ENCODE measurements around the gene CCDC91.
"Not testable (repeated sequence)": the region's sequence is repeated elsewhere in the genome, so short reads cannot be mapped to it uniquely, and the experiment has no call there.

- TF ChIP-seq CTCF (IDR thresholded peaks at IDR 0.05); SP1 (CRISPR knock-in tag; conservative IDR thresholded peaks at IDR 0.05); CREM (CRISPR knock-in tag; IDR thresholded peaks at IDR 0.05); IRF1 (CRISPR knock-in tag; IDR thresholded peaks at IDR 0.05); IRF2 (CRISPR knock-in tag; IDR thresholded peaks at IDR 0.05; ENCODE audit: borderline replicate concordance, low read depth); JUN (CRISPR knock-in tag; IDR thresholded peaks at IDR 0.05); TEAD4 (CRISPR knock-in tag; IDR thresholded peaks at IDR 0.05); E2F5 (CRISPR knock-in tag; IDR thresholded peaks at IDR 0.05); MAX (CRISPR knock-in tag; IDR thresholded peaks at IDR 0.05); NFE2L1 (CRISPR knock-in tag; IDR thresholded peaks at IDR 0.05); NR2C2 (CRISPR knock-in tag; IDR thresholded peaks at IDR 0.05); ATF1 (CRISPR knock-in tag; IDR thresholded peaks at IDR 0.05); MLX (CRISPR knock-in tag; IDR thresholded peaks at IDR 0.05); USF1 (CRISPR knock-in tag; IDR thresholded peaks at IDR 0.05): not testable (repeated sequence)
Measured at GRCh38 chr12:28329727-28330126, 139.5 kb downstream of the CCDC91 start.
